Endothelial cell of umbilical vein (primary cell): Measurements from ENCODE around the gene TOP2A. TPM values are rescaled to one million over a fixed set of nuclear protein-coding genes. Genes with fewer than 3 reads are reported as not detected.

ENCODE experiments used
- BruUV-seq: library from RNA; stranded (reverse); fragments of 400-500 nt; replicated peaks from 2 replicates; lab custom pipeline; 2021; lab: Mats Ljungman, UMichigan
- CTCF ChIA-PET: fragments of 300-600, 350-600 bp; sonication (Branson Sonifier 250); formaldehyde crosslinking; loops from one replicate; lab custom pipeline; 2021; ENCODE audit warnings: antibody characterized with exemption, inconsistent platforms; lab: Charles Lee
- POLR2A ChIA-PET: fragments of 300-600, 350-600 bp; sonication (Branson Sonifier 250); formaldehyde crosslinking; loops from one replicate; lab custom pipeline; 2021; ENCODE audit warnings: antibody characterized with exemption, inconsistent platforms; lab: Charles Lee
- DNase-seq: peaks from one replicate; pipeline ENCODE4 v3.0.0-alpha.2; 2011; ENCODE audit warnings: low read depth, low spot score
- FAIRE-seq: peaks from 2 replicates; lab custom pipeline; 2011; peaks lifted over from hg19 to GRCh38; lab: Jason Lieb, UNC
- H2AFZ ChIP-seq: 2 replicates; pipeline ENCODE4 v1.6.0; 2012; ENCODE audit warnings: low read depth, low read length, control low read depth, inconsistent platforms
- H3K27ac ChIP-seq: 2 replicates; pipeline ENCODE4 v1.5.1; 2011; ENCODE audit warnings: low read depth, mild to moderate bottlenecking, control low read depth, low read length, moderate library complexity; ENCODE audit not compliant: insufficient read depth
- H3K27me3 ChIP-seq, 2 experiments: 2 replicates each; pipeline versions ENCODE4 v1.6.0 to v1.6.1; 2011; ENCODE audit warnings: low read length in 2 of 2, mixed read lengths in 1 of 2; ENCODE audit not compliant: control insufficient read depth in 2 of 2, insufficient read depth in 2 of 2
- H3K36me3 ChIP-seq, 2 experiments: 2 replicates in 1 of 2; 3 replicates in 1 of 2; pipeline ENCODE4 v1.5.1; 2011; ENCODE audit warnings: low read length in 2 of 2, mild to moderate bottlenecking in 1 of 2, moderate library complexity in 1 of 2; ENCODE audit not compliant: control insufficient read depth in 2 of 2, insufficient read depth in 2 of 2; ENCODE audit errors: extremely low read depth in 1 of 2
- H3K4me1 ChIP-seq: 3 replicates; pipeline ENCODE4 v1.5.1; 2011; ENCODE audit warnings: mild to moderate bottlenecking, low read length; ENCODE audit not compliant: control insufficient read depth, insufficient read depth; ENCODE audit errors: extremely low read depth
- H3K4me2 ChIP-seq: 2 replicates; pipeline ENCODE4 v1.6.1; 2011; ENCODE audit warnings: low read length, control low read depth, mixed read lengths; ENCODE audit not compliant: insufficient read depth
- H3K4me3 ChIP-seq, 3 experiments: fragments of 200-600 bp in 1 of 3; sonication (generic), shearing (Covaris generic) in 1 of 3; replicated peaks in 1 of 3; 2 replicates each; pipeline ENCODE4 v1.5.1; 2011 to 2016; ENCODE audit warnings: control low read depth in 3 of 3, low read length in 3 of 3, mild to moderate bottlenecking in 2 of 3, inconsistent platforms in 1 of 3, low read depth in 1 of 3, moderate library complexity in 1 of 3; ENCODE audit not compliant: insufficient read depth in 1 of 3
- H3K79me2 ChIP-seq: 2 replicates; pipeline ENCODE4 v1.6.0; 2012; ENCODE audit warnings: low read length, inconsistent platforms; ENCODE audit not compliant: control insufficient read depth, insufficient read depth
- H3K9ac ChIP-seq: replicated peaks from 2 replicates; pipeline ENCODE3; 2011; ENCODE audit warnings: low read length, control low read depth; ENCODE audit not compliant: insufficient read depth; ENCODE audit errors: extremely low read depth
- H3K9me1 ChIP-seq: replicated peaks from 3 replicates; pipeline ENCODE4 v1.6.0; 2011; ENCODE audit warnings: mild to moderate bottlenecking, low read length; ENCODE audit not compliant: control insufficient read depth, insufficient read depth; ENCODE audit errors: extremely low read depth
- H3K9me3 ChIP-seq: replicated peaks from 2 replicates; pipeline ENCODE4 v1.5.1; 2012; ENCODE audit warnings: low read length, inconsistent platforms; ENCODE audit not compliant: control insufficient read depth, insufficient read depth
- H4K20me1 ChIP-seq: replicated peaks from 2 replicates; pipeline ENCODE3; 2011; ENCODE audit warnings: mild to moderate bottlenecking, low read length; ENCODE audit not compliant: control insufficient read depth, insufficient read depth; ENCODE audit errors: extremely low read depth
- CTCF ChIP-seq, 2 donors: IDR thresholded peaks; 1 replicate in 1 of 2; 2 replicates in 1 of 2; pipeline ENCODE4 v1.5.1; 2011; ENCODE audit warnings: low read length in 2 of 2, mild to moderate bottlenecking in 2 of 2, moderate library complexity in 2 of 2, control low read depth in 1 of 2, inconsistent platforms in 1 of 2, low read depth in 1 of 2; ENCODE audit not compliant: insufficient read depth in 1 of 2; ENCODE audit errors: extremely low read depth in 1 of 2
- EZH2 ChIP-seq: IDR thresholded peaks from 2 replicates; pipeline ENCODE4 v1.6.1; 2012; ENCODE audit warnings: borderline replicate concordance, low read depth, mild to moderate bottlenecking, moderate library complexity, low read length, inconsistent platforms; ENCODE audit not compliant: severe bottlenecking
- GATA2 ChIP-seq: IDR thresholded peaks from 2 replicates; pipeline ENCODE4 v1.7.0; 2011; ENCODE audit warnings: low read depth, mild to moderate bottlenecking, moderate library complexity, mixed read lengths, low read length; ENCODE audit not compliant: insufficient read length, insufficient read depth
- JUN ChIP-seq: IDR thresholded peaks from 2 replicates; pipeline ENCODE4 v1.6.1; 2011; ENCODE audit warnings: borderline replicate concordance, low read depth; ENCODE audit not compliant: insufficient read length, insufficient read depth
- MAX ChIP-seq: IDR thresholded peaks from 2 replicates; pipeline ENCODE4 v1.6.1; 2011; ENCODE audit not compliant: insufficient read depth, insufficient read length
- MYC ChIP-seq: IDR thresholded peaks from one replicate; pipeline ENCODE4 v1.6.1; 2011; ENCODE audit warnings: mild to moderate bottlenecking, low read depth, low read length
- POLR2A ChIP-seq: IDR thresholded peaks from 2 replicates; pipeline ENCODE4 v1.6.1; 2012; ENCODE audit warnings: low read depth, mild to moderate bottlenecking, control low read depth, low read length
- dilution Hi-C: fragments of 300-500 bp; cut with MboI; formaldehyde crosslinking; loops from one replicate; pipeline ENCODE4 v1.15.0; 2019; ENCODE audit warnings: low sequenced_read_pairs; ENCODE audit not compliant: extremely low pct_ligation_motif_present
- intact Hi-C: fragments of 100-400 bp; cut with micrococcal nuclease; formaldehyde crosslinking; loops from one replicate; pipeline ENCODE4 v1.10.0; 2022
- polyA plus RNA-seq, 4 experiments: library from polyadenylated mRNA; depleted of rRNA in 3 of 4; stranded (reverse) in 3 of 4; unstranded in 1 of 4; fragments of >200 nt; gene quantifications; 2 replicates each; pipeline versions ENCODE4 v1.2.1 to v1.2.3, GENCODE V29; 2011 to 2012; ENCODE audit warnings: missing spikeins in 1 of 4
- total RNA-seq: library from RNA; stranded (reverse); gene quantifications from 2 replicates; pipeline ENCODE4 v1.2.3, GENCODE V29; 2021

The TOP2A gene
- total and polyA plus RNA-seq, 2 donors (not counting 3 experiments of a cell fraction or from before 2014, with no cell fraction given), result 31.3 to 160 TPM

- peak overlapping the region; percentile 6 for H3K27ac ChIP-seq
- H3K27me3 ChIP-seq, result no peaks in the 10 kb centered on the region
- peaks cover 39% of the 10 kb centered on the region for H3K79me2 ChIP-seq
- TF ChIP-seq MYC (no peak), GATA2 (no peak), POLR2A (no peak), EZH2 (no peak), MAX (no peak), CTCF (IDR thresholded peaks at IDR 0.05; ENCODE audit: extremely low read depth in 1 of 2, insufficient read depth in 1 of 2, low read depth in 1 of 2, low read length in 2 of 2) (no peak), JUN (no peak)
- H3K9me3 ChIP-seq, result no peaks in the 10 kb centered on the region
- H3K36me3 ChIP-seq, result peaks cover 0 to 3% of the 10 kb centered on the region in 2 experiments
- ChIA-PET CTCF (interaction anchor here (0.9 to 6.5 kb wide), 15 partner anchors 9 to 218 kb away, joined by 3 to 91 read pairs (median 6); partner anchors contain the start of gene IGFBP4), POLR2A (interaction anchor here (1.1 to 1.5 kb wide), 3 partner anchors 26 to 1271 kb away, joined by 4 to 8 read pairs (median 7); partner anchors contain the start of gene IGFBP4)
- peak overlapping the region; percentile 59 for H2AFZ ChIP-seq
- H3K4me2 ChIP-seq, result peak overlapping the region; percentile 93
- intact Hi-C loops (loop anchor here (1.0 to 10.0 kb wide), 4 partner anchors 26 to 212 kb away; partner anchors contain the start of gene IGFBP4), dilution Hi-C loops (no loop called here)
- TSS peak; percentile 51 for BruUV-seq
- no peaks in the 10 kb centered on the region for H3K9me1 ChIP-seq
- DNase-seq, result no peak
- peaks cover 25% of the 10 kb centered on the region for H3K4me1 ChIP-seq
- no peaks in the 10 kb centered on the region for H4K20me1 ChIP-seq
- H3K9ac ChIP-seq, result peak overlapping the region; percentile 62
- H3K4me3 ChIP-seq, result peak overlapping the region; percentile 72 to 91 (median 73)
- peak; percentile 52 for FAIRE-seq
Measured at GRCh38 chr17:40417258-40417608, 463 bp downstream of the TOP2A start.
